Measurements from ENCODE around the gene ISLR.

The ISLR gene

DNA sequence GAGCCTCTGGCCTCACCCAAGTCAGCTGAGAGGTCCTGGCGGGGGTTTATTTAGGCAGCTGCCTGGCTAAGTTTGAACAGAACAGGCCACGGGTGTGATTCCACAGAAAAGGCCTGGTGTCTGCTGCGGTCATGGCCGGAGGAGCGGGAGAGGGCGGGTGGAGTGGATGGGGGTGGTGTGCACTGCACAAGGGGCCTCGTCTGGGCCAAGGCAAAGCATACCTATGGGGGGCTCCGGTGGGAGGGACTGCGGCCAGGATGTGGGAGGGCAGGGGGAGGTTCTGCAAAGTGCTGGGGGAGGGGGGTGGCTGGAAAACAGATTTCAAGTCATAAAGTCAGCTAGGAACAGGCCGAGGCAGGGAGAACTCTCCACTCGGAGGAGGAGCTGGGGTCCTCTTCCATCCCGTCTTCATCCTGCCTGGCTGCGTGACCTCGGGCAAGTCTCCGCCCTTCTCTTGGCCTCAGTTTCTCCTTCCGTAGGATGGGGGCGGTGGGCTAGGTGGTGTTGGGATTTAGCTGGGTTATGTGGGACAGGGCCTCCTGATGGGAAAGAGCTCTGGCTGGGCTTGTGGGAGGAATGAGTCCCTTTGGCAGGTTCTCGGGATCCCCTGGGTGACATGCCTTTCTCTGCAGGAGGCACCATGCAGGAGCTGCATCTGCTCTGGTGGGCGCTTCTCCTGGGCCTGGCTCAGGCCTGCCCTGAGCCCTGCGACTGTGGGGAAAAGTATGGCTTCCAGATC lies 878 bp downstream of the ISLR start:
- no peak for DNase-seq

DNA sequence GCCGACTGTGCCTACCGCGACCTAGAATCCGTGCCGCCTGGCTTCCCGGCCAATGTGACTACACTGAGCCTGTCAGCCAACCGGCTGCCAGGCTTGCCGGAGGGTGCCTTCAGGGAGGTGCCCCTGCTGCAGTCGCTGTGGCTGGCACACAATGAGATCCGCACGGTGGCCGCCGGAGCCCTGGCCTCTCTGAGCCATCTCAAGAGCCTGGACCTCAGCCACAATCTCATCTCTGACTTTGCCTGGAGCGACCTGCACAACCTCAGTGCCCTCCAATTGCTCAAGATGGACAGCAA lies 1.4 kb downstream of the ISLR start:
- DNase-seq = no peak

DNA sequence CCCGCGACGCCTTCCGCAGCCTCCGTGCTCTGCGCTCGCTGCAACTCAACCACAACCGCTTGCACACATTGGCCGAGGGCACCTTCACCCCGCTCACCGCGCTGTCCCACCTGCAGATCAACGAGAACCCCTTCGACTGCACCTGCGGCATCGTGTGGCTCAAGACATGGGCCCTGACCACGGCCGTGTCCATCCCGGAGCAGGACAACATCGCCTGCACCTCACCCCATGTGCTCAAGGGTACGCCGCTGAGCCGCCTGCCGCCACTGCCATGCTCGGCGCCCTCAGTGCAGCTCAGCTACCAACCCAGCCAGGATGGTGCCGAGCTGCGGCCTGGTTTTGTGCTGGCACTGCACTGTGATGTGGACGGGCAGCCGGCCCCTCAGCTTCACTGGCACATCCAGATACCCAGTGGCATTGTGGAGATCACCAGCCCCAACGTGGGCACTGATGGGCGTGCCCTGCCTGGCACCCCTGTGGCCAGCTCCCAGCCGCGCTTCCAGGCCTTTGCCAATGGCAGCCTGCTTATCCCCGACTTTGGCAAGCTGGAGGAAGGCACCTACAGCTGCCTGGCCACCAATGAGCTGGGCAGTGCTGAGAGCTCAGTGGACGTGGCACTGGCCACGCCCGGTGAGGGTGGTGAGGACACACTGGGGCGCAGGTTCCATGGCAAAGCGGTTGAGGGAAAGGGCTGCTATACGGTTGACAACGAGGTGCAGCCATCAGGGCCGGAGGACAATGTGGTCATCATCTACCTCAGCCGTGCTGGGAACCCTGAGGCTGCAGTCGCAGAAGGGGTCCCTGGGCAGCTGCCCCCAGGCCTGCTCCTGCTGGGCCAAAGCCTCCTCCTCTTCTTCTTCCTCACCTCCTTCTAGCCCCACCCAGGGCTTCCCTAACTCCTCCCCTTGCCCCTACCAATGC lies 2.0 kb downstream of the ISLR start:
- no peak for DNase-seq

DNA sequence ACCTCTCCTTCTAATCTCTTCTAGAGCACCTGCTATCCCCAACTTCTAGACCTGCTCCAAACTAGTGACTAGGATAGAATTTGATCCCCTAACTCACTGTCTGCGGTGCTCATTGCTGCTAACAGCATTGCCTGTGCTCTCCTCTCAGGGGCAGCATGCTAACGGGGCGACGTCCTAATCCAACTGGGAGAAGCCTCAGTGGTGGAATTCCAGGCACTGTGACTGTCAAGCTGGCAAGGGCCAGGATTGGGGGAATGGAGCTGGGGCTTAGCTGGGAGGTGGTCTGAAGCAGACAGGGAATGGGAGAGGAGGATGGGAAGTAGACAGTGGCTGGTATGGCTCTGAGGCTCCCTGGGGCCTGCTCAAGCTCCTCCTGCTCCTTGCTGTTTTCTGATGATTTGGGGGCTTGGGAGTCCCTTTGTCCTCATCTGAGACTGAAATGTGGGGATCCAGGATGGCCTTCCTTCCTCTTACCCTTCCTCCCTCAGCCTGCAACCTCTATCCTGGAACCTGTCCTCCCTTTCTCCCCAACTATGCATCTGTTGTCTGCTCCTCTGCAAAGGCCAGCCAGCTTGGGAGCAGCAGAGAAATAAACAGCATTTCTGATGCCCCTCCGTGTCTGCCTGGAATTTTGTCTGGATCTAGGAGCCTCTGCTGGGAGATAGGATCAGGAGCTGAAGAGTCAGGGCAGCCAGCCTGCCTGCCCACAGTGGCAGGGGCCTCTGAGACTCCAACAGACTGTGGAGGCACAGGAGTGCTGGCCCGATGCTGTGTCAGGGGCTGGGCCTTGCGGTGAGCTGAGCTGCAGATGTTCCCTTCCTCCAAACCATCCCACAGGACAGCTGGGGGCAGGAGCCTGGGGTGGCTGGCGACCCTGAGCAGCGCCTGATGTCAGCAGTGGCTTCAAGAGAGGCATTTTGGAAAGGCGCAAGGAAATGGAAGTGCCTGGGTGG lies 3.0 kb downstream of the ISLR start:
- no peak for DNase-seq

DNA sequence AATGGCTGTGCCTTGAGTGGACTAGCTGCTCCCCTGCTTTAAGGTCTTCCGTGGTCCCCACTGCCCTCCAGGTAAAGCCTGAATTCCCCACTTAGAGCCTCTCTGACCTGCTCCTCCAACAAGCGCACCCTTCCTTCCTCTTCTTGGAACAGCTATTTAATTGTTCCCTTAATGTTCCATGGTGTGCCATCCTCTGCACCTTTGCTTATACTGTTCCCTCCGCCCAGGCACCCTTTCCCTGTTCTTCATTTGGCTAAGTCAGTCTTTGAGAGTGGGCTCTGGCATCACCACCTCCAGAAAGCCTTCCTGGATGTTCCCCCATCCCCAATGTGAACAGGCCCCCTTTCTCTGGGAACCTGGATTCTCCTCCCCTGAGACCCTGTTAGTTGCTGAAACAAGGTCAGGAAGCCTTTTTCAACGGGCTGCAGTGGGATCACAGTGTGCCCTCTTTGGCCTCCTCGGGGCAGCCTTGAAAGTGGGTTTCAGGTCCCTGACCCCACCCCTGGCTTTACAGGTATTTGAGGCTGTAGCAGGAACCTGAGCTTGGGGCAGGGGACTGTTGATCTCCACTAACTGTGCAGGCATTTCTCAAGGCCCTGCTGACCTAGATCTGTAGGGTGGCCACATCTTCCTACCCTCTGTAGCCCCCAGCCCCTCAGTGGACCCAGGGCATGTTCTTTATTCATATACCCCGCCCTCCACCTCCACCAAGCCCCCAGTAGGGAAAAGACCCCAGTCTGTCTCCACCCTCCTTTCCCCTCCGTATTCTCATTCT lies 5.0 kb downstream of the ISLR start:
- DNase-seq = no peak

DNA sequence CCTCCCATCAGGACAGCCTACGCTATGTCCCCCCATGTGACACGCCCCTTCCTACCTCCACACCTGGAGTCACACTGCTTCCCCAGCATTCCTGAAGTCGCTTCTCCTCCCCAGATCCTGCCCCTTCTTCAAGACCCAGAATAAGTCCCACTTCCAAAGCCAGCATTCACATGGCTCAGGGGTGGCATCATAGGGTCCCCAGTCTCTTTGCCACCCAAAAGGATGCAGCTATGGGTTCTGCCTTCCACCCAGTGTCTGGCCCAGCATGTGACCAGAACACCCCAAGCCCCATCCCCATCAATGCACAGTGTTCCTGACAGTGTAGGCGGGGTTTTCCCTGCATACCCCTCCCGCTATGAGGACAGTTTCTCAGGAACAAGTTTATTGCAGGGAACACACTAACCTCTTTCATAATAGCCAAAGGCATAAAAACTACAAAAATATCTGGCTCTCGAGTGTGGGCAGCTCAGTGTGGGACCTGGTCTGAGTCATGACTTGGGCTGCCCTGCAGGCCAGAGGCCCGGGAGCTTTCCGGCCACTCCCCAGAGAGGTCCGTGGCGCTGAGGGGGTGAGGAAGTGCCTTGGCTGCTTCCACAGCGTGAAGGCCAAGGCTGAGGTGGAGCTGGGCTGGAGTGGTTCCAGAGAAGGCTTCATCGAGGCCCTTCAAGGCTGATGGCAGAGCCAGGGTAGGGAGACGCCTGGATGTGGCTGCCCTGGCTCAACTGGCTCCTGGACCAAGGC lies 5.8 kb downstream of the ISLR start:
- DNase-seq = no peak

DNA sequence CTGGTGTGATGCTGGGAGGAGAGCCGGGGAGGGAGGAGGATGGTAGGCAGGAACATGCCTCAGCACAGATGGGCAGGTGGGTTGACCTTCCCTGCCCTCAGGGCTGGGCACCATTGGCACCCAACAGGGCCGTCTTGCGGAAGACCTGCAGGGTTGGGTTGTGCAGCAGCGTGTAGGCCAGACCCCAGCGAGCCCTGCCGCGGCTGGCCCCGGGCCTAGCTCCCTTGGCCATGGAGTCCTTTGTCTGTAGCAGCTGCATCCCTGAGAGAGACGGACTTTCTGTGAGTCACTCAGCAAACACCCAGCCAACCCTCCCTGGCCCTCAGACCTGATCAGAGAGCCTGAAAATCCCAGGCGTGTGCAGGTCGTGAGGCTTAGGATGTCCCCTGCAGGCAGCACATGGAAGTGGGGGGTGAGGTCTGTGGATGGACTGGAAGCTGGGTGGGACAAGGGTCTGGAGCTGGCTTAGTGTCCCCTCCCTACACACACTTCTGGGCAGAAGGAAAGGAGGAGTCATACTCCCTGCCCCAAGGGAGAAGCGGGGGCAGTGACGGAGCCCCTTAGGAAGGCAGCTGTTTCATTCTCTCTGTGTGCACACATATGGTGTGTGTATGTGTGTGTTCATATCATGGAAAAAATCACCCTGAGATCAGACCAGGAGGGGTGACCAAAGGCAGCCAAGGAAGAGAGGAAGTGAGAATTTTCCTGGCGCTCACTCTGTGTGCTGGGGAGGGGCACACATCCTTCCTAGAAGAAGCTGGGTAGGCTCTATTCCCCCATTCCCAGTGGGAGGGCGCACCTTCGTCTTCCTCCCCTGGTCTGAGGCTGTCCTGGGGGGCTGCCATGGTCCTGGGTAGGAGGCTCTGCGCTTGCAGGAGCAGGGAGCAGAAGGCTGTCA lies 6.7 kb downstream of the ISLR start:
- DNase-seq = no peak

DNA sequence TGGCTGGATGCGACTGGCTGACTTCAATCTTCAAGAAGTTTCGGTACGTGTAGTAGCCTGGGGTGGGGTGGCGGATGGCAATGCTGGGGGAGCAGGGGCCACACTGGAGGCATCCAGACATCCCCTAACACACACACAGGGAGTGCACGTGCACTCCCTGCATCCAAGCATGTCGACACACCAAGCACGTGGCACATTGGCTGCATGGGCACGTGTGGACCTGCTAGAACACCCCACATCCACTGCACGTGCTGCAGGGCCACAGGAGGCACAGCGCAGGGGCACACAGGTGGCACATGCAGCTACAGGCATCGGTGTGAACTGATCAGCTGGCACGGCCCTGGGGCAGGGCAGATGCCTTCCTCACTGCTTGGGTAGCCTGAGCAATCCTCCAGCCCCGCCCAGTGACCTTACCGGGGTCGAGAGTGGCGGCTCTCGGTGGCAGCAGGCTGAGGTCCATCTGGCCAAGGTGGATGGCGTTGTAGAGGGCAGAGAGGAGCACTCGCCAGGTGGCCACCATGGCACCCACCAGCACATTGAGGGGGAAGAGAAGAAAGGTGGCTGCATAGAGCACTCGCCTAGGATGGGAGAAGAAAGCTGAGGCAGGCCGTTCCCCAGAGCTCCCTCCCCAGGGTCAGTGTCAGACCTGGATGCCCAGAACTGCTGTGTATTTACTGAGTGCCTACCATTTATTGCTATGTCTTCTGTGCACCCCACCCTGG lies 7.5 kb downstream of the ISLR start:
- DNase-seq = no peak

DNA sequence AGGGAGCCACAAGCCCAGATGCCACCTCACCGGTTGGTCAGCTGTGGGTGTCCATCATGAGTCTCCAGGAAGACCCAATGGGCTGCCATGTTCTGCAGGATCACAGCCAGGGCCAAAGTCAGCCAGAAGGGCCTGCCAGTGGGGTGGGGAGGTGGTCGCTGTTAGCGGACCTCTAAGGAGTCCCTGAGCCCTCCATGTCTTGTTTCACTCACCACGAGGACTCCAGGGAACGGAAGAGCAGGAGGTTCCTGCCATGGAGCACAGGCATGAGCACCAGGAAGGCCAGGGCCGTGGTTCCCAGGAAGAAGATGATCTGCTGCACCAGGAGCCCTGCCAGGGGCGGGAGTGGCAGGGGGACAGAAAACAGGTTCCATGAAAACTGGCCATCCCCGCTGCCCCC lies 8.6 kb downstream of the ISLR start:
- no peak for DNase-seq

DNA sequence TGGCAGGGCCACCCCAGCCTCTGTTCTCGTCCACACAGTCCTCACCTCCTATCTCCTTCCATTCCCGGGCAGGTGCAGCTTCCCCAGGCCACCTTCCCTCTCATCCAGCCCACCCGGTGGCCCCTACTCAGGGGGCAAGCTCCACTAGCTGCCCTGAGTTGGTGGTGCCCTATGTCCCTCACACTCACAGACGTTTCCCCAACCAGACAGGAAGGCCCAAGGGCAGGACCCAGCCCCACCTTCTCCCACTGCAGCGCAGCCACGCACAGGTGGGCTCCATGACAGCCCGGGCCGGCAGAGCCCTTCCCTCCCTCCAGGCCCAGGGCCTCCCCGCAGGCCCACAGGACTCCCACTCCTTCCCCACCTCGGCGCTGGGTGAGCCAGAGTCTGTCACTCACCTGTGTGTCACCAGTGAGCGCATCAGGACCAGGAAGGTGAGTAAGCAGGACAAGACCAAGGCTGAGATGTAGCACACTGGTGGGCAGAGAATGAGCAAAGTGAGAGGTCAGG lies 11.1 kb downstream of the ISLR start:
- DNase-seq = no peak

DNA sequence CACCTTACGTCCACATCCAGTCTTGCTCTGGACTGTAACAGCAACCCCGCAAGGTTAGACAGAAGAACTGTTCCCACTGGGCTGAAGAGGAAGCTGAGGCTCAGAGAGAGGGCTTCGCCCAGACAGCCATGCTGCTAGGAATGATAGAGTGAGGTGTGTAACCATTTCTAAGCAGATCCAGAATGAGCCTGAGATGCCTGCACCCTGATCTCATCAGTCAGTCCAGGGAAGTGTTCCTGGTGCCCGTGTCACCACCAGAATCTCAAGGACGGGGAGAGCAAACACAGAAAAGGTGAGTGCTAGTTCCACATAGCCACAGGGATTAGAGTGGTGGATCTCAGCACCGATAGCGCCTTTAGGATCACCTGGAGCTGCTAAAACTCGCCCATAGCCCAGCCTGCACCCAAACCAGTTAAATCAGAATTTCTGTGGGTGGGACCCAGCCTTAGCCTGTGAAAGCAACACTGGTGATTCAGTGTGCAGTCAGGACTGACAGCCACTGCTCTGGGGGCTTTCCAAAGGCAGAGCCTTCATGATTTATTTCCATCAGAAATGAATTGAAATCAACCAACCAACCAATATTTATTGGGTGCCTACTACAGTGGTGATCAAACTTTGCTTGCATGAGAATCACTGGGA lies 12.3 kb downstream of the ISLR start:
- no peak for DNase-seq

DNA sequence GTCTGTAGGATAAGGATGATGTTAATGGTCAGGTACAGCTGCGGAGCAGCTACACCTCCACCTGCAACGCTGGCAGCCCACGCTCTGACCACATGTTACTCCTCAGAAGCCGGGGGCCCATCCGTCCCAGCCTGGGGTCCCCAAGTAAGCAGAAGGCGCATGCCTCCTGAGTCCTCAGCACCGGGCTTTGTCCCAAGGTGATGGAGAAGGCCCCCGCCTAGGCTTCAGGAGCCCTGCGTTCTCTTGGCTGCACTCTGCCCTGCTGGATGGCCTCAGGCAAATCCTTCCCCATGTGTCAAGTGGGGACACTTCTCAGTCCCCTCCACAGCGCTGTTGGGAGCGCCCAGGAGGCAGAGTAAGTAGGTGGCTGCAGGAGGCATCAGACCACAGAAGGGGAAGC lies 14.7 kb downstream of the ISLR start:
- no peak for DNase-seq

DNA sequence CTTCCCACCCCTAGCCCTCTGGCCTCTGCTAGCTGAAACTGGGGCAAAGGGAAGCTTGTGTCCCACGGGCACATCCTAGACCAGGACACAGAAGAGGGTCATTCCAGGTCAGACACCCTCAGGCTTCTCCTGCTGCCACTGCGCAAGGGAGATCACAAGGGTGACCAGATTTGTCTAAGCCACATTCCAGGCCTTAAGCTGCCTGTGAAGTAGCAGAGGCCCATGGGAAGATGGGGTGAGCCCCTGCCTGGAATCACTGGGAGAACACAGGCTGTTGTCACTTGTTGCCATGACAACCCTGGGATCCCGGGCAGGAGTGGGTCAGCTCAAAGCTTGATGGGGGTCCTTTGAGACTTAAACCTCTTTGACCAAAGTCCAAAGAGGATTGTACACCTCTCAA lies 18.3 kb downstream of the ISLR start:
- no peak for DNase-seq

DNA sequence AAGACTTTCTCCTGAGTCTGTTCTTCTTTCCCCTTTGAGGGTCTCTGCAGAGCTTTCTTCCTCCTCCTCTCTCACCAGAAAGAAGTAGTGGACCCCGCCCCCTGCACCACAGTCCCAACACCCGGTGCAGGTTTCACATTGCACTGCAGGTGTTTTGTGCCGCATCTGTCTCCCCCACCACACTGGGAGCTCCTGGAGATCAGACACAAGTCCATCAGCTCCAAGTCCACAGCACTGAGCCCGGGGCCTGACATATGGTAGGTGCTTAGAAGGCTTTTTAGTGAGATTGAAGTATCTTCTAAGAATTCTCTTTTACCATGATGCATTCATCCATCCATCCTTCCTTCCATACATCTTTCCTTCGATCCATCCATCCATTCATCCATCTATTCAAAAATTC lies 19.2 kb downstream of the ISLR start:
- DNase-seq = no peak

DNA sequence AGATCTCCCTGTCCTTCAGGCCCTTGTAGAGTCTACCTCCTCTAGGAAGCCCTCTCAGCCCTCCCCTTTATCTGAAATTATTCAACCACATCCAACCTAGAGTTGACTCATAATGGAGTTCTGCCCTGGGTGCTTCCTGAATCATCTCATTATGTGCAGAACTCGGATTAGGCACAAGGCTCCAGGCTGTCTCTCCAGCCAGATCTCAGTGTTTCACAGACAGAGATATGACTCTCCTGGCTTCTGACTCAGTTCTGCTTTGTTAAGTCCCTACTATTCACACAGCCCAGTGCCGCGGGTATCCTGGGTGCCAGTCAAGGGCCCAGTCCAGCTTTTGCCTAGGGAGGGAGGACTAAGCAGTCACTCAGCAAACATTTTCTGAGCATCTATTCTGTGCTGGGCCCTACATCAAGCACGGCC lies 19.8 kb downstream of the ISLR start:
- DNase-seq = no peak

DNA sequence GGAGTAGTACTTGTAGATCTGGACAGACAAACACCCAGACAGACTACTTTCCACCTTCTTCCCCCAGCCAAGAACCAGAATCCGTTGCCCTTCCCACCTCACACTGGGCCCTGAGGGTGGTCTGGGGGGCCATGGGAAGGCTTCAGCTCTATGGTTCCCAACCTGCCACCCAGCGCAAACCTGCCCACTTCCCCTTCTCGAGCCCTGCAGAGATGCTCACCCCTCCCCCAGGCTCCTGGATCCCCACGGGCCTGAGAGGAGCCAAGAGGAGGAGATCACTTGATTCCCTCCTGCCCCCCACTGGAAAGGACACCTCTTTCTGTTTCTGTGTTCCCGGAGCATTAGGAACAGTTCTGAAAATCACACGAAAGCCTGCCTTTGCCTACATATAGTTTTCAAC lies 20.4 kb downstream of the ISLR start:
- DNase-seq = no peak

DNA sequence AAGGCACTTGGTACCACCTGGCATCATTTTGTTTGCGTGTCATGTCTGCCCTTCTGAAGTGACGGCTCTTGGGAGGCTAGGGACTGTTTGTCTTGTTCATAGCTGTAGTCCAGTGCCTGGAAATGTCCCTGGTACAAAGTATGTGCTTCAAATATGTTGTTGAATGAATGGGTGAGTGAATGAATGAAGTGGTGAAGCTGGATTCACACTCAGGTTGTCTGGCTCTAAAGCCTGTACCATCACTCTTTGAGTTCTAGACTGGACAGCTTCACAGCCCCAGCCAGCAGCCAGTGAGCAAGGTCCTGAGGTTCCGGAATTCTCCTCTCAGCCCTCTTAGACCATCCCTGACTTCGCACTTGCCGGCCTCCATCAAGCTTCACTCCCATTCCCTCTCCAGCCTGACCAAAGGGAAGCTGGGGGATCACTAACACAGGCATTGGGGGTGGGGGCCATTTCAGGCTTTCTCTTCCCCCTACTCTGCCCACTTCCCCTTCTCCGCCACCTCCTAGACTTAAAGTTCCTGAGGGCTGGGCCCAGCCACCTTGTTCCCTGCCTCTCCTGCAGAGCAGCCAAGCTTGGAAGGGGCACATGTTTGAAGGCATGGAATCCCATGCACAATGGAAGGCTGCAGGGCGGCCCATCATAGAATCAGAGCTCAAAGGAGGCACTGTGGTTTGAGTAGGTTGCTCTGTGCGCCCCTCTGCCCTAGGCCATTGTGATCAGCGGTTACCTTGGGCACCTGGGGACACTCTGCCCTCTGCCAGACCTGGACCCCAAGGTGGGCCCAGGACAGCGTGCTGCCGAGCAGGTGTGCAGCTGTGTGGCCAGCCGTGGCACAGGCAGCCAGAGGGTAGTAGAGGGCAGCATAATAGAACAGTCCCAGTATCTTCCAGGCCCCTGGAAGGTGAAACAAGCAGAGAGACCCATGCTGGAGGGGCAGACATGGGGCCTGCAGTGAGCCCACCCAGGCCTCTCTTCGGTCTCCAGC lies 21.4 kb downstream of the ISLR start:
- no peak for DNase-seq

DNA sequence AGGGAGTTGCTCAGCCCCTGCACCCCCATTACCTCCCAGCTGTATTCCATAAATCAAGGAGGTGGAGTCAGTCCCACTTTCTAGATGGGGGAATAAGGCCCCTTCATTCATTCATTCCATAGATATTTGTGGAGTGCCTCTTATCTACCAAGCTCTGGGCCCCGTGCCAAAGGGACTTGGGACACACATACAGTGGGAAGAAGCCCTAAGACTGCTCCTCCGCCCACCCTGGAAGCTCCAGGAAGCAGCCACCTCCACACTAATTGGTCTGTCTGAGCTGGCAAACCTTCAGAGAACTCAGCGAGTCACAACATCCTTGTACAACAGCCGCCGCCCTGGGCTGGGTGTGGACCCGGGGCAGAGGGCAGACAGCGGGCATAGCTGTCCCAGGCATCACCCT lies 22.7 kb downstream of the ISLR start:
- DNase-seq = peak; percentile 49
